Thymus (tissue), 14 donors: ENCODE results near the gene GOLGA8A. TPM values are rescaled to one million over a fixed set of nuclear protein-coding genes. Genes with fewer than 3 reads are reported as not detected.

ENCODE experiments used
- DNase-seq, 9 donors: peaks; one replicate each; pipeline ENCODE4 v3.0.0-alpha.2; 2013; ENCODE audit warnings: low spot score in 9 of 9, low read depth in 6 of 9, missing footprints in 1 of 9
- H3K27ac ChIP-seq, 2 donors: one replicate each; pipeline ENCODE4 v1.5.1; 2013; ENCODE audit warnings: control low read depth in 1 of 2, low read depth in 1 of 2, low read length in 1 of 2, mild to moderate bottlenecking in 1 of 2, moderate library complexity in 1 of 2
- H3K27me3 ChIP-seq, 2 donors: one replicate each; pipeline ENCODE4 v1.5.1; 2013; ENCODE audit warnings: low read length in 1 of 2; ENCODE audit not compliant: control insufficient read depth in 2 of 2, insufficient read depth in 1 of 2
- H3K36me3 ChIP-seq, 2 donors: one replicate each; pipeline ENCODE4 v1.5.1; 2013; ENCODE audit warnings: low read length in 1 of 2, mild to moderate bottlenecking in 1 of 2, moderate library complexity in 1 of 2; ENCODE audit not compliant: control insufficient read depth in 2 of 2, insufficient read depth in 2 of 2
- H3K4me1 ChIP-seq, 2 donors: one replicate each; pipeline ENCODE4 v1.5.1; 2013; ENCODE audit warnings: low read length in 2 of 2; ENCODE audit not compliant: control insufficient read depth in 2 of 2, insufficient read depth in 2 of 2
- H3K4me3 ChIP-seq, 2 donors: one replicate each; pipeline ENCODE4 v1.5.1; 2013; ENCODE audit warnings: low read length in 2 of 2, control low read depth in 1 of 2, mild to moderate bottlenecking in 1 of 2
- H3K9me3 ChIP-seq, 2 donors: one replicate each; pipeline ENCODE4 v1.5.1; 2013; ENCODE audit warnings: low read length in 1 of 2, mild to moderate bottlenecking in 1 of 2; ENCODE audit not compliant: control insufficient read depth in 2 of 2, insufficient read depth in 1 of 2
- WGBS: extraction: QIAGEN DNeasy Blood & Tissue Kit; methylation state at CpG from one replicate; pipeline ENCODE4 v1.1.7; 2013; 5-methylcytosine and 5-hydroxymethylcytosine counted together
- long read RNA-seq, 10 donors: transcript quantifications; one replicate each; lab custom pipeline, GENCODE V29; 2026
- polyA plus RNA-seq: library from polyadenylated mRNA; stranded (reverse); fragments of 200-250 nt; gene quantifications from one replicate; pipeline ENCODE4 v1.2.3, GENCODE V29; 2013
- total RNA-seq: library from RNA; stranded (reverse); fragments of 120-200 nt; gene quantifications from one replicate; pipeline ENCODE4 v1.2.4, GENCODE V29; 2013
- donor health status: healthy.

Gene GOLGA8A
- total RNA-seq, result 13.8 TPM
- 74.7 TPM for polyA plus RNA-seq
- long read RNA-seq, donor 1, result 0 reads
- long read RNA-seq, donor 2, result 0 reads
- long read RNA-seq, donor 3, partial matches to known transcripts, result 0 of 2 reads
- long read RNA-seq, donor 3, other reads (novel, unspliced or antisense), result 0 of 2 reads
- long read RNA-seq, donor 4, partial matches to known transcripts, result 6 of 7 reads
- long read RNA-seq, donor 4, other reads (novel, unspliced or antisense), result 0 of 7 reads
- long read RNA-seq, donor 5, partial matches to known transcripts, result 32 of 36 reads
- long read RNA-seq, donor 5, other reads (novel, unspliced or antisense), result 0 of 36 reads
- long read RNA-seq, donor 6, partial matches to known transcripts, result 10 of 10 reads
- long read RNA-seq, donor 6, other reads (novel, unspliced or antisense), result 0 of 10 reads
- long read RNA-seq, donor 7, partial matches to known transcripts, result 0 of 1 reads
- long read RNA-seq, donor 7, other reads (novel, unspliced or antisense), result 0 of 1 reads
- long read RNA-seq, donor 8, result 0 reads
- long read RNA-seq, donor 9, result 0 reads
- long read RNA-seq, donor 10, result 0 reads

GRCh38 chr15:34437687-34438086, at the start of gene GOLGA8A:
GOLGA8A (minus strand) TSS chr15:34437808; CDS start chr15:34389691, 48,117 bp downstream.
- no peak within 1 kb of the TSS for H3K27ac ChIP-seq
- H3K36me3 ChIP-seq, result no peaks in the 10 kb centered on the region
- 17% methylated on average over 33 of the region's 33 CpGs for WGBS

GRCh38 chr15:34483644-34484043, 46.0 kb upstream of the GOLGA8A start:
- no peak overlapping the region for H3K4me3 ChIP-seq
- no peak overlapping the region for H3K27ac ChIP-seq
- H3K27me3 ChIP-seq, result no peaks in the 10 kb centered on the region
- no peaks in the 10 kb centered on the region for H3K9me3 ChIP-seq
- no peaks in the 10 kb centered on the region for H3K36me3 ChIP-seq
- H3K4me1 ChIP-seq, result no peaks in the 10 kb centered on the region
- DNase-seq, result no peak
- WGBS, result 89% methylated on average over 3 of the region's 3 CpGs

More at GRCh38 chr15:34437687-34438086, at the start of gene GOLGA8A:
- DNase-seq, result peak; percentile 41 to 80 (median 55)
- H3K27me3 ChIP-seq, result peaks cover 0 to 26% of the 10 kb centered on the region in 2 donors
- no peaks in the 10 kb centered on the region for H3K9me3 ChIP-seq
- H3K4me1 ChIP-seq, result peaks cover 0 to 6% of the 10 kb centered on the region in 2 donors
- peak within 1 kb of the TSS; percentile 21 to 35 for H3K4me3 ChIP-seq

- 92% methylated on average over 3 of the region's 3 CpGs for WGBS
- H3K4me1 ChIP-seq, result no peaks in the 10 kb centered on the region
Observed at GRCh38 chr15:34481370-34481769, 43.8 kb upstream of the GOLGA8A start.

GRCh38 chr15:34473840-34474239, 36.2 kb upstream of the GOLGA8A start:
- H3K4me3 ChIP-seq, result no peak overlapping the region
- 92% methylated on average over 1 of the region's 1 CpG for WGBS
- H3K9me3 ChIP-seq, result no peaks in the 10 kb centered on the region
- no peaks in the 10 kb centered on the region for H3K27me3 ChIP-seq
- no peak overlapping the region for H3K27ac ChIP-seq
- no peaks in the 10 kb centered on the region for H3K4me1 ChIP-seq
- no peak for DNase-seq
- H3K36me3 ChIP-seq, result no peaks in the 10 kb centered on the region

More at GRCh38 chr15:34481370-34481769, 43.8 kb upstream of the GOLGA8A start:
- Histone ChIP-seq H3K4me3 (no peak overlapping the region), H3K27ac (no peak overlapping the region), H3K9me3 (no peaks in the 10 kb centered on the region), H3K27me3 (no peaks in the 10 kb centered on the region), H3K36me3 (no peaks in the 10 kb centered on the region)
- no peak for DNase-seq

- WGBS, result 59% methylated on average over 2 of the region's 2 CpGs
- no peak for DNase-seq
- H3K36me3 ChIP-seq, result no peaks in the 10 kb centered on the region
- no peaks in the 10 kb centered on the region for H3K27me3 ChIP-seq
- no peak overlapping the region for H3K4me3 ChIP-seq
- H3K27ac ChIP-seq, result no peak overlapping the region
- no peaks in the 10 kb centered on the region for H3K9me3 ChIP-seq
- H3K4me1 ChIP-seq, result no peaks in the 10 kb centered on the region
Observed at GRCh38 chr15:34472947-34473346, 35.3 kb upstream of the GOLGA8A start.

- DNase-seq, result no peak
- no peaks in the 10 kb centered on the region for H3K9me3 ChIP-seq
- no peaks in the 10 kb centered on the region for H3K36me3 ChIP-seq
- H3K4me1 ChIP-seq, result no peaks in the 10 kb centered on the region
- H3K4me3 ChIP-seq, result no peak overlapping the region
- WGBS, result 56% methylated on average over 1 of the region's 1 CpG
- H3K27me3 ChIP-seq, result no peaks in the 10 kb centered on the region
- no peak overlapping the region for H3K27ac ChIP-seq
Observed at GRCh38 chr15:34470892-34471291, 33.3 kb upstream of the GOLGA8A start.

GRCh38 chr15:34470091-34470490, 32.5 kb upstream of the GOLGA8A start:
- no peak overlapping the region for H3K4me3 ChIP-seq
- DNase-seq, result no peak
- no peak overlapping the region for H3K27ac ChIP-seq
- no peaks in the 10 kb centered on the region for H3K36me3 ChIP-seq
- no peaks in the 10 kb centered on the region for H3K9me3 ChIP-seq
- no peaks in the 10 kb centered on the region for H3K27me3 ChIP-seq
- WGBS, result 85% methylated on average over 3 of the region's 3 CpGs
- no peaks in the 10 kb centered on the region for H3K4me1 ChIP-seq

- DNase-seq, result no peak
- Histone ChIP-seq H3K4me3 (no peak overlapping the region), H3K27me3 (no peaks in the 10 kb centered on the region), H3K9me3 (no peaks in the 10 kb centered on the region), H3K27ac (no peak overlapping the region), H3K4me1 (no peaks in the 10 kb centered on the region), H3K36me3 (no peaks in the 10 kb centered on the region)
- WGBS, result 94% methylated on average over 1 of the region's 1 CpG
Observed at GRCh38 chr15:34461730-34462129, 24.1 kb upstream of the GOLGA8A start.

- H3K27ac ChIP-seq, result no peak overlapping the region
- 98% methylated on average over 1 of the region's 1 CpG for WGBS
- no peaks in the 10 kb centered on the region for H3K27me3 ChIP-seq
- DNase-seq, result no peak
- H3K9me3 ChIP-seq, result no peaks in the 10 kb centered on the region
- H3K4me1 ChIP-seq, result no peaks in the 10 kb centered on the region
- no peaks in the 10 kb centered on the region for H3K36me3 ChIP-seq
- H3K4me3 ChIP-seq, result no peak overlapping the region
Observed at GRCh38 chr15:34460451-34460850, 22.8 kb upstream of the GOLGA8A start.
